NCI-H128 (cell line): ENCODE data around the gene PADI4.
"Not testable (repeated sequence)": the region's sequence is repeated elsewhere in the genome, so short reads cannot be mapped to it uniquely, and the experiment has no call there.

ENCODE experiments used
- DNase-seq: peaks from one replicate; lab custom pipeline; 2025; ENCODE audit not compliant: unreplicated experiment; lab: John Stamatoyannopoulos, UW

Gene PADI4

GRCh38 chr1:17375651-17376050 lies 67.7 kb downstream of the PADI4 start:
- DNase-seq = no peak

- peak; percentile 73 for DNase-seq
These were observed 69.4 kb downstream of the PADI4 start for GRCh38 chr1:17377325-17377953.

GRCh38 chr1:17381161-17381560 lies 73.2 kb downstream of the PADI4 start:
- no peak for DNase-seq

- DNase-seq = no peak
These were observed 84.3 kb downstream of the PADI4 start for GRCh38 chr1:17392199-17392740.

- DNase-seq = no peak
These were observed 85.2 kb downstream of the PADI4 start for GRCh38 chr1:17393230-17393629.

- no peak for DNase-seq
These were observed 90.1 kb downstream of the PADI4 start for GRCh38 chr1:17397910-17398695.

GRCh38 chr1:17400725-17401341 lies 92.8 kb downstream of the PADI4 start:
- no peak for DNase-seq

- DNase-seq = no peak
These were observed 93.8 kb downstream of the PADI4 start for GRCh38 chr1:17401841-17402240.

- no peak for DNase-seq
These were observed 95.1 kb downstream of the PADI4 start for GRCh38 chr1:17403081-17403480.

- DNase-seq = no peak
These were observed 96.2 kb downstream of the PADI4 start for GRCh38 chr1:17404034-17404684.

- DNase-seq = no peak
These were observed 96.8 kb downstream of the PADI4 start for GRCh38 chr1:17404820-17405219.

- peak; percentile 9 for DNase-seq
These were observed 98.1 kb downstream of the PADI4 start for GRCh38 chr1:17405898-17406759.

GRCh38 chr1:17406760-17407475 lies 98.9 kb downstream of the PADI4 start:
- not testable (repeated sequence) for DNase-seq

GRCh38 chr1:17407786-17408514 lies 100.0 kb downstream of the PADI4 start:
- not testable (repeated sequence) for DNase-seq

- DNase-seq = no peak
These were observed 101.4 kb downstream of the PADI4 start for GRCh38 chr1:17409391-17409811.

GRCh38 chr1:17412093-17412870 lies 104.3 kb downstream of the PADI4 start:
- no peak for DNase-seq
